Testis (tissue), 2 donors: ENCODE results near the gene KLHDC7B.

Experiments
- POLR2A ChIP-seq: fragments of 450-650 bp; IDR thresholded peaks from one replicate; pipeline ENCODE4 v1.6.1; 2017; ENCODE audit warnings: antibody characterized with exemption, mild to moderate bottlenecking, moderate library complexity
- TF ChIP-seq, protein P1 (sequence below), 3 experiments: fragments of 450-650 bp in 2 of 3; fragments of 200-600 bp in 1 of 3; sonication (generic) in 1 of 3; IDR thresholded peaks; one replicate each; pipeline ENCODE4 v1.5.1; 2016 to 2019; ENCODE audit warnings: antibody characterized with exemption in 3 of 3, mild to moderate bottlenecking in 2 of 3, moderate library complexity in 1 of 3

DNA sequence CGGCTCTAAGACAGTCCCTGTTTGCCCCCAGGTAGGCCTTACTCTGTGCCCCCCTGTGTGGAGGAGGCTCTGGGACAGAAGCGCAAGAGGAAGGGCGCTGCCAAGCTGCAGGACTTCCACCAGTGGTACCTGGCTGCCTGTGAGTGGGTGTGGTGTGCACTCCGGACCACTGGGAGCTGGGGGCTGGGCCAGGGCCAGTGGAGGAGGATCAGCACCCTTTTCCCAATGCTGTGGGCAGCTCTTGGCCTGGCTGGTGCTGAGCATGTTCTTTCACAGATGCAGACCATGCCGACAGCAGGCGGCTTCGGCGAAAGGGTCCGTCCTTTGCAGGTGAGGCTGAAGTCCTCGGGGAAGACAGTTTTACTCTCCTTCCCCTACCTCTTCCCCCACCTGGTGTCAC is 24.0 kb upstream of the KLHDC7B start:
- TF ChIP-seq, protein P1, sequence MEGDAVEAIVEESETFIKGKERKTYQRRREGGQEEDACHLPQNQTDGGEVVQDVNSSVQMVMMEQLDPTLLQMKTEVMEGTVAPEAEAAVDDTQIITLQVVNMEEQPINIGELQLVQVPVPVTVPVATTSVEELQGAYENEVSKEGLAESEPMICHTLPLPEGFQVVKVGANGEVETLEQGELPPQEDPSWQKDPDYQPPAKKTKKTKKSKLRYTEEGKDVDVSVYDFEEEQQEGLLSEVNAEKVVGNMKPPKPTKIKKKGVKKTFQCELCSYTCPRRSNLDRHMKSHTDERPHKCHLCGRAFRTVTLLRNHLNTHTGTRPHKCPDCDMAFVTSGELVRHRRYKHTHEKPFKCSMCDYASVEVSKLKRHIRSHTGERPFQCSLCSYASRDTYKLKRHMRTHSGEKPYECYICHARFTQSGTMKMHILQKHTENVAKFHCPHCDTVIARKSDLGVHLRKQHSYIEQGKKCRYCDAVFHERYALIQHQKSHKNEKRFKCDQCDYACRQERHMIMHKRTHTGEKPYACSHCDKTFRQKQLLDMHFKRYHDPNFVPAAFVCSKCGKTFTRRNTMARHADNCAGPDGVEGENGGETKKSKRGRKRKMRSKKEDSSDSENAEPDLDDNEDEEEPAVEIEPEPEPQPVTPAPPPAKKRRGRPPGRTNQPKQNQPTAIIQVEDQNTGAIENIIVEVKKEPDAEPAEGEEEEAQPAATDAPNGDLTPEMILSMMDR (IDR thresholded peaks at IDR 0.05) = no peak
- no peak for TF ChIP-seq POLR2A
